Ectodermal cell (in vitro differentiated cells): Measurements from ENCODE around the gene HOXA4.

Experiments
- H3K27ac ChIP-seq: 2 replicates; pipeline ENCODE4 v1.7.0; 2013; ENCODE audit warnings: mild to moderate bottlenecking, low read depth, low read length; ENCODE audit not compliant: insufficient read depth, poor library complexity, severe bottlenecking
- H3K27me3 ChIP-seq: 2 replicates; pipeline ENCODE4 v1.7.0; 2013; ENCODE audit warnings: mild to moderate bottlenecking, low read length; ENCODE audit not compliant: insufficient read depth, control insufficient read depth, poor library complexity, severe bottlenecking
- H3K36me3 ChIP-seq: one replicate; pipeline ENCODE4 v1.7.0; 2013; ENCODE audit warnings: low read length; ENCODE audit not compliant: control insufficient read depth, insufficient read depth
- H3K4me1 ChIP-seq: one replicate; pipeline ENCODE4 v1.7.0; 2013; ENCODE audit warnings: low read length; ENCODE audit not compliant: control insufficient read depth, insufficient read depth
- H3K4me3 ChIP-seq: 2 replicates; pipeline ENCODE4 v1.7.0; 2013; ENCODE audit warnings: low read depth, low read length, control low read depth; ENCODE audit not compliant: insufficient read depth
- H3K9me3 ChIP-seq: 2 replicates; pipeline ENCODE4 v1.7.0; 2013; ENCODE audit warnings: mild to moderate bottlenecking, low read length, moderate library complexity; ENCODE audit not compliant: control insufficient read depth
- WGBS, 2 experiments: methylation state at CpG; one replicate each; pipeline ENCODE4 v1.1.7; 2013; ENCODE audit warnings: missing lambda C conversion rate in 2 of 2; 5-methylcytosine and 5-hydroxymethylcytosine counted together

Gene HOXA4

GRCh38 chr7:27123477-27124053 is 7.0 kb downstream of the HOXA4 start:
- H3K4me3 ChIP-seq = no peak overlapping the region
- no peak overlapping the region for H3K27ac ChIP-seq

GRCh38 chr7:27123007-27123476 is 7.5 kb downstream of the HOXA4 start:
- Histone ChIP-seq H3K4me3 (no peak overlapping the region), H3K27me3 (peaks cover 100% of the 10 kb centered on the region)
- 2 to 7% methylated on average over 14 of the region's 14 CpGs for WGBS, 2 experiments

More at GRCh38 chr7:27123477-27124053, 7.0 kb downstream of the HOXA4 start:
- Histone ChIP-seq H3K4me1 (no peaks in the 10 kb centered on the region), H3K27me3 (peaks cover 100% of the 10 kb centered on the region), H3K36me3 (no peaks in the 10 kb centered on the region), H3K9me3 (no peaks in the 10 kb centered on the region)
- 8 to 10% methylated on average over 23 to 24 of the region's 26 CpGs for WGBS, 2 experiments

GRCh38 chr7:27122077-27122910 is 8.3 kb downstream of the HOXA4 start:
- no peak overlapping the region for H3K27ac ChIP-seq
- WGBS, 2 experiments = 3 to 4% methylated on average over 40 to 41 of the region's 42 CpGs

More at GRCh38 chr7:27123007-27123476, 7.5 kb downstream of the HOXA4 start:
- Histone ChIP-seq H3K27ac (no peak overlapping the region), H3K4me1 (no peaks in the 10 kb centered on the region), H3K9me3 (no peaks in the 10 kb centered on the region), H3K36me3 (no peaks in the 10 kb centered on the region)

GRCh38 chr7:27121684-27122076 is 8.9 kb downstream of the HOXA4 start:
- H3K27ac ChIP-seq = no peak overlapping the region
- 17 to 19% methylated on average over 7 of the region's 7 CpGs for WGBS, 2 experiments
- H3K4me3 ChIP-seq = no peak overlapping the region
- peaks cover 100% of the 10 kb centered on the region for H3K27me3 ChIP-seq
- H3K36me3 ChIP-seq = no peaks in the 10 kb centered on the region
- no peaks in the 10 kb centered on the region for H3K4me1 ChIP-seq
- no peaks in the 10 kb centered on the region for H3K9me3 ChIP-seq

More at GRCh38 chr7:27122077-27122910, 8.3 kb downstream of the HOXA4 start:
- no peaks in the 10 kb centered on the region for H3K36me3 ChIP-seq
- H3K27me3 ChIP-seq = peaks cover 100% of the 10 kb centered on the region
- no peaks in the 10 kb centered on the region for H3K9me3 ChIP-seq
- H3K4me1 ChIP-seq = no peaks in the 10 kb centered on the region
- no peak overlapping the region for H3K4me3 ChIP-seq

GRCh38 chr7:27119412-27119911 is 11.1 kb downstream of the HOXA4 start:
- 38 to 59% methylated on average over 1 of the region's 1 CpG for WGBS, 2 experiments
- H3K4me1 ChIP-seq = no peaks in the 10 kb centered on the region
- no peak overlapping the region for H3K4me3 ChIP-seq
- H3K27ac ChIP-seq = no peak overlapping the region
- no peaks in the 10 kb centered on the region for H3K36me3 ChIP-seq
- H3K9me3 ChIP-seq = no peaks in the 10 kb centered on the region
- peaks cover 100% of the 10 kb centered on the region for H3K27me3 ChIP-seq

GRCh38 chr7:27118580-27118979 is 12.0 kb downstream of the HOXA4 start:
- peaks cover 99% of the 10 kb centered on the region for H3K27me3 ChIP-seq
- H3K27ac ChIP-seq = no peak overlapping the region
- 7% methylated on average over 3 of the region's 3 CpGs for WGBS, 2 experiments

GRCh38 chr7:27117887-27118491 is 12.6 kb downstream of the HOXA4 start:
- Histone ChIP-seq H3K4me1 (no peaks in the 10 kb centered on the region), H3K27me3 (peaks cover 99% of the 10 kb centered on the region), H3K27ac (no peak overlapping the region), H3K9me3 (no peaks in the 10 kb centered on the region), H3K4me3 (no peak overlapping the region), H3K36me3 (no peaks in the 10 kb centered on the region)
- WGBS, 2 experiments = 4 to 6% methylated on average over 19 of the region's 19 CpGs

More at GRCh38 chr7:27118580-27118979, 12.0 kb downstream of the HOXA4 start:
- H3K36me3 ChIP-seq = no peaks in the 10 kb centered on the region
- no peak overlapping the region for H3K4me3 ChIP-seq
- H3K4me1 ChIP-seq = no peaks in the 10 kb centered on the region
- H3K9me3 ChIP-seq = no peaks in the 10 kb centered on the region

GRCh38 chr7:27116962-27117886 is 13.3 kb downstream of the HOXA4 start:
- Histone ChIP-seq H3K27ac (no peak overlapping the region), H3K27me3 (peaks cover 99% of the 10 kb centered on the region), H3K36me3 (no peaks in the 10 kb centered on the region), H3K4me3 (no peak overlapping the region), H3K4me1 (no peaks in the 10 kb centered on the region), H3K9me3 (no peaks in the 10 kb centered on the region)
- 8% methylated on average over 12 of the region's 12 CpGs for WGBS, 2 experiments

- no peaks in the 10 kb centered on the region for H3K4me1 ChIP-seq
- H3K27ac ChIP-seq = no peak overlapping the region
- 10 to 11% methylated on average over 18 to 20 of the region's 20 CpGs for WGBS, 2 experiments
- H3K9me3 ChIP-seq = no peaks in the 10 kb centered on the region
- no peaks in the 10 kb centered on the region for H3K36me3 ChIP-seq
- no peak overlapping the region for H3K4me3 ChIP-seq
- peaks cover 99% of the 10 kb centered on the region for H3K27me3 ChIP-seq
Measured at GRCh38 chr7:27116031-27116961, 14.3 kb downstream of the HOXA4 start.
